ENCODE data around the gene TMEM11.

TMEM11 gene

GRCh38 chr17:21157586-21158370 lies 56.2 kb downstream of the TMEM11 start:
- no peaks in the 10 kb centered on the region for H3K27me3 ChIP-seq (replicated peaks)
- in situ Hi-C loops (cut with HindIII; ENCODE audit: low pct_ligation_motif_present, low sequenced_read_pairs), result no loop called here
- H3K4me3 ChIP-seq (ENCODE audit: low read depth, low read length), result no peak overlapping the region
- H3K36me3 ChIP-seq (replicated peaks), result no peaks in the 10 kb centered on the region
- TF ChIP-seq CTCF (IDR thresholded peaks at IDR 0.05; ENCODE audit: low read depth, low read length, missing control alignments), result no peak
- H3K27ac ChIP-seq, result no peak overlapping the region
- no peak for DNase-seq

GRCh38 chr17:21152731-21153130 lies 61.2 kb downstream of the TMEM11 start:
- no peak overlapping the region for H3K4me3 ChIP-seq (ENCODE audit: low read depth, low read length)
- DNase-seq, result no peak
- no peak overlapping the region for H3K27ac ChIP-seq
- H3K36me3 ChIP-seq (replicated peaks), result no peaks in the 10 kb centered on the region
- in situ Hi-C loops (cut with HindIII; ENCODE audit: low pct_ligation_motif_present, low sequenced_read_pairs), result no loop called here
- no peak for TF ChIP-seq CTCF (IDR thresholded peaks at IDR 0.05; ENCODE audit: low read depth, low read length, missing control alignments)
- H3K27me3 ChIP-seq (replicated peaks), result no peaks in the 10 kb centered on the region

- in situ Hi-C loops (cut with HindIII; ENCODE audit: low pct_ligation_motif_present, low sequenced_read_pairs), result no loop called here
- TF ChIP-seq CTCF (IDR thresholded peaks at IDR 0.05; ENCODE audit: low read depth, low read length, missing control alignments), result no peak
- Histone ChIP-seq H3K27me3 (replicated peaks) (no peaks in the 10 kb centered on the region), H3K27ac (no peak overlapping the region), H3K4me3 (ENCODE audit: low read depth, low read length) (no peak overlapping the region), H3K36me3 (replicated peaks) (no peaks in the 10 kb centered on the region)
- no peak for DNase-seq
Observed at GRCh38 chr17:21149621-21150020, 64.3 kb downstream of the TMEM11 start.
